Progenitor cell of endocrine pancreas (in vitro differentiated cells): ENCODE results near the gene TBC1D12. TPM values are rescaled to one million over a fixed set of nuclear protein-coding genes. Genes with fewer than 3 reads are reported as not detected.

Source experiments
- DNase-seq: peaks from one replicate; pipeline ENCODE4 v3.0.0; 2021; ENCODE audit warnings: low spot score; ENCODE audit not compliant: unreplicated experiment
- H3K27ac Mint-ChIP-seq: 2 replicates; pipeline ENCODE4 v1.8.0; 2021; ENCODE audit warnings: mild to moderate bottlenecking, moderate library complexity, mixed read lengths
- H3K27me3 Mint-ChIP-seq: 2 replicates; pipeline ENCODE4 v1.8.0; 2021; ENCODE audit warnings: mixed read lengths
- H3K36me3 Mint-ChIP-seq: 2 replicates; pipeline ENCODE4 v1.8.0; 2022; ENCODE audit warnings: mixed read lengths; ENCODE audit not compliant: insufficient read depth
- H3K4me1 Mint-ChIP-seq: 2 replicates; pipeline ENCODE4 v1.8.0; 2021; ENCODE audit warnings: low read depth, mixed read lengths
- H3K4me3 Mint-ChIP-seq: 2 replicates; pipeline ENCODE4 v1.8.0; 2021; ENCODE audit warnings: low read depth, mild to moderate bottlenecking, moderate library complexity, mixed read lengths
- H3K9me3 Mint-ChIP-seq: 2 replicates; pipeline ENCODE4 v1.8.0; 2021; ENCODE audit warnings: low read depth, mixed read lengths
- total RNA-seq: library from RNA; stranded (reverse); gene quantifications from 2 replicates; pipeline ENCODE4 v1.2.1, GENCODE V29; 2021
- TF ChIP-seq, protein P1 (sequence below): fragments of 200-600 bp; sonication (generic); IDR thresholded peaks from one replicate; pipeline ENCODE4 v1.5.0; 2021; ENCODE audit warnings: antibody characterized with exemption, mild to moderate bottlenecking; ENCODE audit not compliant: unreplicated experiment

The TBC1D12 gene
- total RNA-seq, 1 donor from 2014 or later = 8.0 TPM

DNA sequence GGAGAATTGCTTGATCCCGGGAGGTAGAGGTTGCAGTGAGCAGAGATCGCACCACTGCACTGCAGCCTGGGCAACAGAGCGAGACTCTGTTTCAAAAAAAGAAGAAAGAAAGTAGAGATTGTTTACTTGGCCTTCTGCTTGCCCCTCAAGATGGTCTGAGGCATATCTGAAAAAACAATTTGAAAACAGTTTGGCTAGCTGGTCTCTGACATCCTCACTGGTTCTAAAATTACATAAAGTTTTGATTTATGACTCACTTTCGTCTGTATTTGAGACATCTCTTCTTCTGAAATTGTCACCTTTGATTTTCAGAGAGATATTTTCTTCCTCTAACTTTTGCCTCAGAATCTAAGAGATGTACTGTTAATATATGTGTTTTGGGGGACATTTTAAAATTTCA is 93.7 kb downstream of the TBC1D12 start:
- H3K4me3 Mint-ChIP-seq = no peak overlapping the region
- no peaks in the 10 kb centered on the region for H3K36me3 Mint-ChIP-seq
- H3K27ac Mint-ChIP-seq = no peak overlapping the region
- DNase-seq = no peak
- H3K27me3 Mint-ChIP-seq = no peaks in the 10 kb centered on the region
- TF ChIP-seq, protein P1, sequence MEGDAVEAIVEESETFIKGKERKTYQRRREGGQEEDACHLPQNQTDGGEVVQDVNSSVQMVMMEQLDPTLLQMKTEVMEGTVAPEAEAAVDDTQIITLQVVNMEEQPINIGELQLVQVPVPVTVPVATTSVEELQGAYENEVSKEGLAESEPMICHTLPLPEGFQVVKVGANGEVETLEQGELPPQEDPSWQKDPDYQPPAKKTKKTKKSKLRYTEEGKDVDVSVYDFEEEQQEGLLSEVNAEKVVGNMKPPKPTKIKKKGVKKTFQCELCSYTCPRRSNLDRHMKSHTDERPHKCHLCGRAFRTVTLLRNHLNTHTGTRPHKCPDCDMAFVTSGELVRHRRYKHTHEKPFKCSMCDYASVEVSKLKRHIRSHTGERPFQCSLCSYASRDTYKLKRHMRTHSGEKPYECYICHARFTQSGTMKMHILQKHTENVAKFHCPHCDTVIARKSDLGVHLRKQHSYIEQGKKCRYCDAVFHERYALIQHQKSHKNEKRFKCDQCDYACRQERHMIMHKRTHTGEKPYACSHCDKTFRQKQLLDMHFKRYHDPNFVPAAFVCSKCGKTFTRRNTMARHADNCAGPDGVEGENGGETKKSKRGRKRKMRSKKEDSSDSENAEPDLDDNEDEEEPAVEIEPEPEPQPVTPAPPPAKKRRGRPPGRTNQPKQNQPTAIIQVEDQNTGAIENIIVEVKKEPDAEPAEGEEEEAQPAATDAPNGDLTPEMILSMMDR = no peak
- H3K9me3 Mint-ChIP-seq = no peaks in the 10 kb centered on the region
- H3K4me1 Mint-ChIP-seq = no peaks in the 10 kb centered on the region

DNA sequence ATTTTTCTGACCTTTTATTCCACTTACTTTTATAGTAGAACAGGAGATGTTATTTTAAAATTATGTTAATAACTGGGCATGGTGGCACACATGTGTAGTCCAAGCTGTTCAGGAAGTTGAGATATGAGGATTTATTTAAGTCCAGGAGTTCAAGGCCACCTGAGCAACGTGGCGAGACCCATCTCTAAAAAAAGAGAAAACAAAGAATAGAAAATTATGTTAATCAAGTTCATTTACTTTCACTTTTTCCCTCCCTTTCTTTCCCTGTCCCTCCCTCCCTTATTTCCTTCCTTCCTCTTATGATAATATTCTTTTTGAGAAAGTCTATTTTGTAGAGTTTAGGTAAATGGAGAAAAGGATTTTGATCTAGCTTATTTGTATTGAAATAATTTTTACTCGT is 94.3 kb downstream of the TBC1D12 start:
- Mint-ChIP-seq H3K27me3 (no peaks in the 10 kb centered on the region), H3K9me3 (no peaks in the 10 kb centered on the region), H3K36me3 (no peaks in the 10 kb centered on the region), H3K27ac (no peak overlapping the region), H3K4me1 (no peaks in the 10 kb centered on the region), H3K4me3 (no peak overlapping the region)
- TF ChIP-seq, protein P1 = no peak
- no peak for DNase-seq

DNA sequence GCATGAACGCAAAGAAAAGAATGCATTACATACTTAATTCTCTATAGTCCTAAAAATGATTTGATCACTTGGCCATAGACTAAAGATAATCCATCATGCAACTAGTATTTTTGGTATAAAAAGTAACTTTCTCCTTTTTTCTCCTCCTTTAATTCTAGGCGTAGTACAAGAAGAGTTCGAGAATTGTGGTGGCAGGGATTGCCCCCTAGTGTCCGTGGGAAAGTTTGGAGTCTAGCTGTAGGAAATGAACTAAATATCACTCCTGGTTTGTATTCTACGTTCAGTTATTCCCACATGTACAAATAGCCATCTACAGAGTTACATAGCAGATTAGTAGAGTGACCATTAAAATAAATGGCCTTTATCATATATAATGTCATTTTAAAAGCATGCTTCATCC is 97.7 kb downstream of the TBC1D12 start:
- no peak for DNase-seq
- H3K9me3 Mint-ChIP-seq = no peaks in the 10 kb centered on the region

DNA sequence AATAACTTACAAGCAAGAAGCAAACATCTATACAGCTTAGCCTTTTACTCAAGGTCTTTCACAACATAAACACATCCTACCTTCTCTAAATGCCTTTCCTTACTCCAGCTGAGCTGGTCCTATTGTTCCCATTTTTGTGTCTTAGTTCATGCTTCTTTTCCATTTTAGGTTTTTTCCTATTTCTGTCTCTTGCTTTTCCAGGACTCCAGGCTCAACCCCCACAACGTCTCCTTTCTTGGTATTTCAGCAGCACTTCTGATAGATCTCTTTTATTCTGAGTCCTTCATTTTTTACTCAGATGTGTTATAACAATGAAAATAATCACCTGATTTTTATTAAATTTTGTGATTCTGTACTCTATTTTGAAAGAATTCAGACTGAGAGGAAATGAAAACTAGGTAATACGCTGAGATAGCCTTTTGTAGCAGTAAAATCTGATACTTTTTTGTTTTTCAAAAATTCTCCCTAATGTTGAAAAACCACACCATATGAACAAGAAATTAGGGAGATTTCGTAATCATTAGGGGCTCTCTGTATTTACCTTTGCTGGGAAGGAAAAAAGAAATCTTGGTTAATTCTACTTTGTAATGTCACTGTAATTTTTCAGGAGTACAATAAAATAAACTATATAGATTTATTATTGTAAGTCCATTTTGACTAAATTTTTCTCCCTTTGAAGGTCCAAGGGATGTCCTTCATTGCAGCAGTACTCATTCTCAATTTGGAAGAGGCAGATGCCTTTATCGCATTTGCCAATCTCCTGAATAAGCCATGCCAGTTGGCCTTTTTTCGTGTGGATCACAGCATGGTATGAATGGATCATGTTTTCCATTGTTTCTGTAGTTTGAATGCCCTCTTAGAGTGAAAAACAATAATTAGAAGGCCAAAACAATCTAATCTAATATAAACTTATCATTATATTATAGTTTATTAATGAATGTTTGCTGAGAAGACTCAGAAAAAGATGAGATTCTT is 119.2 kb downstream of the TBC1D12 start:
- no peaks in the 10 kb centered on the region for H3K27me3 Mint-ChIP-seq
- no peak overlapping the region for H3K27ac Mint-ChIP-seq
- H3K4me3 Mint-ChIP-seq = no peak overlapping the region
- no peak for DNase-seq
- no peaks in the 10 kb centered on the region for H3K36me3 Mint-ChIP-seq
- no peaks in the 10 kb centered on the region for H3K4me1 Mint-ChIP-seq
- H3K9me3 Mint-ChIP-seq = no peaks in the 10 kb centered on the region
- TF ChIP-seq, protein P1 = no peak

More for the DNA sequence above, 97.7 kb downstream of the TBC1D12 start:
- H3K36me3 Mint-ChIP-seq = no peaks in the 10 kb centered on the region
- no peaks in the 10 kb centered on the region for H3K27me3 Mint-ChIP-seq
- H3K4me1 Mint-ChIP-seq = no peaks in the 10 kb centered on the region
- TF ChIP-seq, protein P1 = peak; percentile 48
- H3K4me3 Mint-ChIP-seq = no peak overlapping the region
- H3K27ac Mint-ChIP-seq = no peak overlapping the region

DNA sequence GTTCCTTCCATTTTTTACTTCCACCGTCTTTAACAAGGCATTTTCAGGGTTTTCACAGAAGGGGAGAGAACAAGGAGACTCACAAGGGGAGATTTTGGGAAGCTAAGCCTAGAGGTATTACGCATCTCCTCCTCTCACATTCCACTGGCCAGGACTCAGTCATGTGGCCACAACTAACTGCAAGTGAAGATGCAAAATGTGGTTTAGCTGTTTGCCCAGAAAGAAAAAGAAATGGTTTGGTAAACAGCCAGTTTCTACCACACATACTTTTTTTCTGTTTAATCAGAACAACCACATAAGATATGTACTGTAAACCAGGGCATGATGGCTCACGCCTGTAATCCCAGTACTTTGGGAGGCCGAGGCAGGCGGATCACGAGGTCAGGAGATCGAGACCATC is 121.8 kb downstream of the TBC1D12 start:
- H3K4me1 Mint-ChIP-seq = no peaks in the 10 kb centered on the region
- no peaks in the 10 kb centered on the region for H3K9me3 Mint-ChIP-seq
- H3K36me3 Mint-ChIP-seq = peaks cover 2% of the 10 kb centered on the region

More for the DNA sequence above, 121.8 kb downstream of the TBC1D12 start:
- Mint-ChIP-seq H3K4me3 (no peak overlapping the region), H3K27me3 (no peaks in the 10 kb centered on the region), H3K27ac (no peak overlapping the region)
- TF ChIP-seq, protein P1 = no peak
- no peak for DNase-seq
